H9 (cell line): Measurements from ENCODE around the gene BSX. TPM values are rescaled to one million over a fixed set of nuclear protein-coding genes. Genes with fewer than 3 reads are reported as not detected.
A peak's percentile ranks its signal among the peaks of the same experiment; 100 is the strongest.

Experiments used
- DNase-seq: peaks from one replicate; pipeline ENCODE4 v3.0.0-alpha.2; 2017
- H2AFZ ChIP-seq: one replicate; pipeline ENCODE4 v1.6.1; 2013; ENCODE audit warnings: mild to moderate bottlenecking, low read length, control low read depth, moderate library complexity
- H2AK5ac ChIP-seq: 2 replicates; pipeline ENCODE4 v1.6.1; 2013; ENCODE audit warnings: low read length, control low read depth, mixed read lengths; ENCODE audit not compliant: insufficient read length
- H2BK120ac ChIP-seq: one replicate; pipeline ENCODE4 v1.6.1; 2013; ENCODE audit warnings: low read depth, mild to moderate bottlenecking, low read length, control low read depth, inconsistent platforms; ENCODE audit not compliant: poor library complexity, severe bottlenecking
- H2BK12ac ChIP-seq: 2 replicates; pipeline ENCODE4 v1.6.1; 2013; ENCODE audit warnings: low read length, control low read depth, mixed read lengths, low read depth; ENCODE audit not compliant: insufficient read length
- H2BK15ac ChIP-seq: 2 replicates; pipeline ENCODE4 v1.6.1; 2013; ENCODE audit warnings: low read depth, low read length, control low read depth
- H2BK20ac ChIP-seq: one replicate; pipeline ENCODE4 v1.6.1; 2013; ENCODE audit warnings: low read depth, mild to moderate bottlenecking, low read length, control low read depth, inconsistent platforms; ENCODE audit not compliant: poor library complexity, severe bottlenecking
- H2BK5ac ChIP-seq: 2 replicates; pipeline ENCODE4 v1.6.1; 2013; ENCODE audit warnings: low read length, control low read depth, mixed read lengths; ENCODE audit not compliant: insufficient read length
- H3K14ac ChIP-seq: 2 replicates; pipeline ENCODE4 v1.6.1; 2013; ENCODE audit warnings: low read length, control low read depth; ENCODE audit not compliant: insufficient read depth
- H3K18ac ChIP-seq: 2 replicates; pipeline ENCODE4 v1.6.1; 2013; ENCODE audit warnings: low read depth, mild to moderate bottlenecking, mixed read lengths, low read length, control low read depth; ENCODE audit not compliant: insufficient read length
- H3K23ac ChIP-seq: 2 replicates; pipeline ENCODE4 v1.6.1; 2013; ENCODE audit warnings: low read length, control low read depth, mixed read lengths, low read depth; ENCODE audit not compliant: insufficient read length
- H3K23me2 ChIP-seq: 2 replicates; pipeline ENCODE4 v1.6.1; 2013; ENCODE audit warnings: low read depth, mild to moderate bottlenecking, mixed read lengths, low read length, control low read depth; ENCODE audit not compliant: insufficient read length, poor library complexity, severe bottlenecking
- H3K27ac ChIP-seq: 2 replicates; pipeline ENCODE4 v1.5.1; 2013; ENCODE audit warnings: low read length, control low read depth, mixed read lengths, low read depth; ENCODE audit not compliant: insufficient read length
- H3K27me3 ChIP-seq: 2 replicates; pipeline ENCODE4 v1.6.1; 2013; ENCODE audit warnings: low read length, control low read depth, inconsistent platforms; ENCODE audit not compliant: insufficient read depth
- H3K4ac ChIP-seq: 2 replicates; pipeline ENCODE4 v1.6.1; 2013; ENCODE audit warnings: low read depth, mild to moderate bottlenecking, control low read depth, inconsistent platforms, low read length, moderate library complexity
- H3K4me1 ChIP-seq: 2 replicates; pipeline ENCODE4 v1.6.1; 2013; ENCODE audit warnings: low read length, control low read depth, inconsistent platforms; ENCODE audit not compliant: insufficient read depth
- H3K4me2 ChIP-seq: 2 replicates; pipeline ENCODE4 v1.6.1; 2013; ENCODE audit warnings: low read length, control low read depth, mixed read lengths; ENCODE audit not compliant: insufficient read length, insufficient read depth
- H3K56ac ChIP-seq: 2 replicates; pipeline ENCODE4 v1.6.1; 2013; ENCODE audit warnings: low read depth, mild to moderate bottlenecking, mixed read lengths, low read length, control low read depth; ENCODE audit not compliant: insufficient read length
- H3K79me1 ChIP-seq: 2 replicates; pipeline ENCODE4 v1.6.1; 2013; ENCODE audit warnings: low read depth, mild to moderate bottlenecking, moderate library complexity, low read length, control low read depth, inconsistent platforms; ENCODE audit not compliant: insufficient read depth, poor library complexity, severe bottlenecking
- H3K79me2 ChIP-seq: 2 replicates; pipeline ENCODE4 v1.6.1; 2013; ENCODE audit warnings: low read length, control low read depth, inconsistent platforms; ENCODE audit not compliant: insufficient read depth
- H3K9ac ChIP-seq: 2 replicates; pipeline ENCODE4 v1.6.1; 2013; ENCODE audit warnings: low read length, control low read depth, mixed read lengths; ENCODE audit not compliant: insufficient read length; ENCODE audit errors: extremely low read depth
- H3K9me3 ChIP-seq: one replicate; pipeline ENCODE4 v1.6.1; 2013; ENCODE audit warnings: low read depth, low read length, inconsistent platforms; ENCODE audit not compliant: control insufficient read depth
- H3T11ph ChIP-seq: one replicate; pipeline ENCODE4 v1.6.1; 2013; ENCODE audit warnings: mild to moderate bottlenecking, low read length, control low read depth, inconsistent platforms
- H4K20me1 ChIP-seq: one replicate; pipeline ENCODE4 v1.6.1; 2013; ENCODE audit not compliant: control insufficient read depth, insufficient read length, insufficient read depth
- H4K5ac ChIP-seq: 2 replicates; pipeline ENCODE4 v1.6.1; 2013; ENCODE audit warnings: low read depth, mild to moderate bottlenecking, mixed read lengths, low read length, control low read depth; ENCODE audit not compliant: insufficient read length
- H4K8ac ChIP-seq: replicated peaks from 2 replicates; pipeline ENCODE4 v1.6.1; 2013; ENCODE audit warnings: low read length, control low read depth, mixed read lengths, low read depth; ENCODE audit not compliant: insufficient read length
- H4K91ac ChIP-seq: 2 replicates; pipeline ENCODE4 v1.6.1; 2013; ENCODE audit warnings: low read depth, mild to moderate bottlenecking, moderate library complexity, mixed read lengths, low read length, control low read depth; ENCODE audit not compliant: insufficient read length
- H3K27ac Mint-ChIP-seq, 3 experiments: 2 replicates in 2 of 3; 3 replicates in 1 of 3; pipeline ENCODE4 v1.8.0; 2020 to 2021; ENCODE audit warnings: mixed read lengths in 3 of 3, mild to moderate bottlenecking in 1 of 3, moderate library complexity in 1 of 3
- H3K27me3 Mint-ChIP-seq: 2 replicates; pipeline ENCODE4 v1.8.0; 2021; ENCODE audit warnings: low read depth, mild to moderate bottlenecking, moderate library complexity, mixed read lengths
- H3K36me3 Mint-ChIP-seq, 3 experiments: 2 replicates in 2 of 3; 3 replicates in 1 of 3; pipeline ENCODE4 v1.8.0; 2020 to 2021; ENCODE audit warnings: low read depth in 3 of 3, mixed read lengths in 3 of 3; ENCODE audit not compliant: insufficient read depth in 1 of 3
- H3K4me1 Mint-ChIP-seq, 2 experiments: 2 replicates each; pipeline ENCODE4 v1.8.0; 2020; ENCODE audit warnings: mixed read lengths in 2 of 2
- H3K4me3 Mint-ChIP-seq, 2 experiments: 2 replicates in 1 of 2; 3 replicates in 1 of 2; pipeline ENCODE4 v1.8.0; 2020 to 2021; ENCODE audit warnings: mild to moderate bottlenecking in 2 of 2, mixed read lengths in 2 of 2, moderate library complexity in 1 of 2
- H3K9me3 Mint-ChIP-seq, 2 experiments: 2 replicates in 1 of 2; 3 replicates in 1 of 2; pipeline ENCODE4 v1.8.0; 2020; ENCODE audit warnings: mild to moderate bottlenecking in 2 of 2, mixed read lengths in 2 of 2, moderate library complexity in 1 of 2
- CTCF ChIP-seq: fragments of 200-600 bp; sonication (generic); conservative IDR thresholded peaks from 3 replicates; pipeline ENCODE4 v1.8.0; 2021; ENCODE audit warnings: antibody characterized with exemption, mild to moderate bottlenecking
- WGBS: extraction: QIAGEN DNeasy Blood & Tissue Kit; methylation state at CpG from one replicate; pipeline ENCODE4 v1.1.7; 2013; ENCODE audit warnings: missing lambda C conversion rate, low lambda C conversion rate, mixed read lengths; ENCODE audit not compliant: insufficient read length; ENCODE audit errors: extremely low coverage; 5-methylcytosine and 5-hydroxymethylcytosine counted together
- total RNA-seq: library from RNA; stranded (reverse); gene quantifications from 2 replicates; pipeline ENCODE4 v1.2.1, GENCODE V29; 2021

The BSX gene
- total RNA-seq, 1 experiment from 2014 or later = not detected

GRCh38 chr11:122983438-122984185 is 2.0 kb upstream of the BSX start:
- H3K36me3 Mint-ChIP-seq = no peaks in the 10 kb centered on the region; a peak in 1 of 7 replicates
- peak overlapping the region; percentile 83 to 93 for H3K4me3 Mint-ChIP-seq
- no peak overlapping the region for H3K27ac Mint-ChIP-seq
- peak; percentile 36 for DNase-seq
- H3K4me1 Mint-ChIP-seq = peaks cover 31 to 38% of the 10 kb centered on the region in 2 experiments
- H3K4me2 ChIP-seq = peak overlapping the region; percentile 88
- H4K8ac ChIP-seq = no peak overlapping the region
- no peaks in the 10 kb centered on the region for H4K20me1 ChIP-seq
- peaks cover 9% of the 10 kb centered on the region for H3K23me2 ChIP-seq
- no peak overlapping the region for H3K18ac ChIP-seq
- H3K14ac ChIP-seq = no peak overlapping the region
- peaks cover 97% of the 10 kb centered on the region for H3K27me3 Mint-ChIP-seq
- H3K23ac ChIP-seq = no peak overlapping the region
- H2BK120ac ChIP-seq = no peak overlapping the region
- H3K79me1 ChIP-seq = no peaks in the 10 kb centered on the region
- H3K56ac ChIP-seq = no peak overlapping the region
- H3T11ph ChIP-seq = no peak overlapping the region
- H3K27me3 ChIP-seq = peaks cover 53% of the 10 kb centered on the region
- no peak overlapping the region for H2BK15ac ChIP-seq
- no peaks in the 10 kb centered on the region for H3K79me2 ChIP-seq
- 88% methylated on average over 1 of the region's 26 CpGs for WGBS
- H4K5ac ChIP-seq = no peak overlapping the region
- no peak overlapping the region for H2AK5ac ChIP-seq
- no peak overlapping the region for H2BK5ac ChIP-seq
- no peaks in the 10 kb centered on the region; the same call in 1 of the 2 replicates for H3K4me1 ChIP-seq
- H2BK12ac ChIP-seq = no peak overlapping the region
- no peak overlapping the region for H2BK20ac ChIP-seq
- H3K9ac ChIP-seq = peak overlapping the region; percentile 9
- H3K9me3 ChIP-seq = no peaks in the 10 kb centered on the region
- H3K9me3 Mint-ChIP-seq = peaks cover 0 to 5% of the 10 kb centered on the region in 2 experiments; a peak in 2 of 5 replicates
- no peak overlapping the region for H3K4ac ChIP-seq
- no peak overlapping the region for H3K27ac ChIP-seq
- H4K91ac ChIP-seq = no peak overlapping the region
- H2AFZ ChIP-seq = no peak overlapping the region
- no peak for TF ChIP-seq CTCF
